Heart left ventricle (tissue), 13 donors: ENCODE data around the gene XPNPEP3.
"Not testable (repeated sequence)": the region's sequence is repeated elsewhere in the genome, so short reads cannot be mapped to it uniquely, and the experiment has no call there.

Source experiments
- POLR2A ChIP-seq, 2 donors: fragments of 450-650 bp; IDR thresholded peaks; one replicate each; pipeline ENCODE4 v1.6.1; 2017; ENCODE audit warnings: antibody characterized with exemption in 2 of 2, mild to moderate bottlenecking in 2 of 2, moderate library complexity in 2 of 2
- TF ChIP-seq, protein P1 (sequence below), 12 donors: fragments of 200-600 bp; sonication (generic) in 4 of 12; IDR thresholded peaks; one replicate each; pipeline versions ENCODE4 v1.5.0 to v1.8.0; 2018 to 2022; ENCODE audit warnings: antibody characterized with exemption in 12 of 12, mild to moderate bottlenecking in 5 of 12
- donor health status: ischemic (EF 13 %, LVEDD 7.1; RV severe dilation, severe dysfunction).
- donor health status: DM: no; HTN: yes; CAD: no.
- donor health status: DM: no; HTN: no; CAD: no.
- donor health status: ischemic (EF 25% LVEDD 6.9; RV normal size, moderate dysfunction).
- donor health status: ischemic (EF 25% LVEDD 5.7; RV mildly dilated, moderate dysfunction).
- donor health status: ischemic (EF 35%, LVEDD 5.7; RV mildly dilated, moderate dysfunction).
- donor health status: nonischemic (EF 11% LVEDD 7.7; RV severe dilation, severe dysfunction).
- donor health status: DM: yes; HTN: yes; CAD: no.
- donor health status: PGD.
- donor health status: ischemic (EF 29% LVEDD 5.4; RV normal size, mild dysfunction).
- donor health status: nonischemic (EF 23%, LVEDD 6.1; RV moderate dilation, normal function).

DNA sequence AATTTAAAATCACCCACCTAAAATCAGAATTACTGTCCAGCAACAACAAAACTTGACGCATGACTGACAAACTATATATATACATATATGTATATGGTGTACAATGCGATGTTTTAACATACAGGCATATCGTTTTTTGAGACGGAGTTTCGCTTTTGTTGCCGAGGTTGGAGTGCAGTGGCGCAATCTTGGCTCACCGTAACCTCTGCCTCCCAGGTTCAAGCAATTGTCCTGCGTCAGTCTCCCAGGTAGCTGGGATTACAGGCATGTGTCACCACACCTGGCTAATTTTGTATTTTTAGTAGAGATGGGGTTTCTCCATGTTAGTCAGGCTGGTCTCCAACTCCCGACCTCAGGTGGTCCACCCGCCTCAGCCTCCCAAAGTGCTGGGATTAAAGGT lies 11.1 kb upstream of the XPNPEP3 start:
- TF ChIP-seq, protein P1, sequence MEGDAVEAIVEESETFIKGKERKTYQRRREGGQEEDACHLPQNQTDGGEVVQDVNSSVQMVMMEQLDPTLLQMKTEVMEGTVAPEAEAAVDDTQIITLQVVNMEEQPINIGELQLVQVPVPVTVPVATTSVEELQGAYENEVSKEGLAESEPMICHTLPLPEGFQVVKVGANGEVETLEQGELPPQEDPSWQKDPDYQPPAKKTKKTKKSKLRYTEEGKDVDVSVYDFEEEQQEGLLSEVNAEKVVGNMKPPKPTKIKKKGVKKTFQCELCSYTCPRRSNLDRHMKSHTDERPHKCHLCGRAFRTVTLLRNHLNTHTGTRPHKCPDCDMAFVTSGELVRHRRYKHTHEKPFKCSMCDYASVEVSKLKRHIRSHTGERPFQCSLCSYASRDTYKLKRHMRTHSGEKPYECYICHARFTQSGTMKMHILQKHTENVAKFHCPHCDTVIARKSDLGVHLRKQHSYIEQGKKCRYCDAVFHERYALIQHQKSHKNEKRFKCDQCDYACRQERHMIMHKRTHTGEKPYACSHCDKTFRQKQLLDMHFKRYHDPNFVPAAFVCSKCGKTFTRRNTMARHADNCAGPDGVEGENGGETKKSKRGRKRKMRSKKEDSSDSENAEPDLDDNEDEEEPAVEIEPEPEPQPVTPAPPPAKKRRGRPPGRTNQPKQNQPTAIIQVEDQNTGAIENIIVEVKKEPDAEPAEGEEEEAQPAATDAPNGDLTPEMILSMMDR (IDR thresholded peaks at IDR 0.05), result not testable (repeated sequence)
- TF ChIP-seq POLR2A (IDR thresholded peaks at IDR 0.05), result not testable (repeated sequence)
